IPS DF 4.7 (cell line): ENCODE data around the gene RGP1.

ENCODE experiments used
- DNase-seq: peaks from one replicate; pipeline ENCODE4 v3.0.0-alpha.2; 2013; ENCODE audit warnings: low spot score; ENCODE audit errors: extremely low read depth

Gene RGP1

GRCh38 chr9:35801328-35802128 lies 52.4 kb downstream of the RGP1 start:
- no peak for DNase-seq

GRCh38 chr9:35806101-35806500 lies 57.0 kb downstream of the RGP1 start:
- DNase-seq = no peak
